Activated CD4-positive, alpha-beta T cell treated with anti-CD3 and anti-CD28 coated beads, Interleukin-2, amount 50 U/mL, for 16 hours (primary cell): ENCODE measurements around the gene CSNK1D.
A peak's percentile ranks its signal among the peaks of the same experiment; 100 is the strongest.

ENCODE experiments used
- DNase-seq: peaks from one replicate; pipeline ENCODE4 v3.0.0-alpha.2; 2020

Gene CSNK1D

DNA sequence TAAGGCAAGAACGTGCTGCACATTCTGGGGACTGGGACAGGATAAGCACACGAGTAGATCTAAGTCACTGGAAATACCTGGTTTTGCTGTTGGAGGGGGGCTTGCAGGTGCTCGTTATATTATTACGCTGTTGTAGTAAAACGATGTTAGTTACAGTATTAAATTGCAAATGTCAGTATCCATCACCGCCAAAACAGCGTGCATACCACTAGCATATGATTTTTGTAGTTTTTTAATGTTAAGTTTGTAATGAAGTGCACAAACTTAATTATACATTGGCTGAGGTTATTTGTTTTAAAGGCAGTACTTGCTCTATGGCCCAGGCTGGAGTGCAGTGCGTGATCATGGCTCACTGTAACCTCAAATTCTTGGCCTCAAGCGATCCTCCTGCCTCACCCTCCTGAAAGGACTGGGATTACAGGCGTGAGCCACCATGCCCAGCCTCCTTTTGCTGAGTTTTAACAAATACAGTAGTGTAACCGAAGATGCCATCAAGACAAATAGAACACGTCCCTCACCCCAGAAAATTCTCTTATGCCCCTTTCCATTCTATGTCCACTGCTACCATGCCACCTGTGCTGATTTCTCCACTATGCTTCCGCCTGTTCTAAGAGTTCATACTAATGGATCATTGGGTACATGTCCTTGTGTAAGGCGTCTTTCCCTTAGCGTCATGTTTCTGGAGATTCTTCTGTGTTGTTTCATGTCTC, 20.7 kb upstream of the CSNK1D start:
- no peak for DNase-seq

DNA sequence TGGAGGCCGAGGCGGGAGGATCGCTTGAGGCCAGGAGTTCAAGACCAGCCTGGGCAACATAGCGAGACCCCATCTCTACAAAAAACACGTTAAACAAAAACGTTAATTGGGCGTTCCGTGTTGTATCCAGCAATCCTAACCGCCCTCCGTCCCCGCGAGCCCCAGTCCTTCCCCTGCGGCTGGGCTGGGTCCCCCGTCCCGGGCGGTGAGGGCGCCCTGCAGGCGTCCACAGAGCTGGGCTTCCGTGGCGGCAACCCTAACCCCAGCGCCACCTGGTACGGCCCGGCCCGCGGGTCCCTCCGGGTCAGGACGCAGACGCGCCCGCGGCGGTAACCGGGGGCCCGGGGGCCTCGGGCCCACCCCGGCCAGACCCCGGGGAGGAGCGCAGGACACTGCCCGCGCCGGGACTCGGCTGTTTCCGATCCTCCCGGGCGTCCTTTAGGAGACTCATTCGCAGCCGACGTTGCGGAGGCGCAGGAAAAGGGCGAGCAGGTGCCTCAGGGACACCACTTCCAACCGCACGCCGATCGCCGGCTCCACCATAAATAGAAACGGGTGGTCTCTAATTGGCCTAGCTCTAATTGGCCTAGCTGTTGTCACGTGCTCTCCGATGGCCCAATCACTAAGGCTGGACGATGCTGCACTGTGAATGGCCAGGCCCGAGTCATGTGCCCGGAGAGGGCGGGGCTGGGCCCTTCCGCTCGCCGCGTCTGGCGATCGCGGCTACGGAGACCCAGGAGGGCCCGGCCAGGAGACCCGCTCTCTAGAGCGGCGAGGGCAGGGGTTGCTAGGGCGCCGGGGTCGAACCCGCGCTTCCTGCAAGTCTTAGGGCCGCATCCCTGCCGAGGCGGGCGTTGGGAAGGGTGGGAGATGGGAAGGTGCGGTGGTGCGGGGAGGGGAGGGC, 19.0 kb upstream of the CSNK1D start:
- DNase-seq, result peak; percentile 98

DNA sequence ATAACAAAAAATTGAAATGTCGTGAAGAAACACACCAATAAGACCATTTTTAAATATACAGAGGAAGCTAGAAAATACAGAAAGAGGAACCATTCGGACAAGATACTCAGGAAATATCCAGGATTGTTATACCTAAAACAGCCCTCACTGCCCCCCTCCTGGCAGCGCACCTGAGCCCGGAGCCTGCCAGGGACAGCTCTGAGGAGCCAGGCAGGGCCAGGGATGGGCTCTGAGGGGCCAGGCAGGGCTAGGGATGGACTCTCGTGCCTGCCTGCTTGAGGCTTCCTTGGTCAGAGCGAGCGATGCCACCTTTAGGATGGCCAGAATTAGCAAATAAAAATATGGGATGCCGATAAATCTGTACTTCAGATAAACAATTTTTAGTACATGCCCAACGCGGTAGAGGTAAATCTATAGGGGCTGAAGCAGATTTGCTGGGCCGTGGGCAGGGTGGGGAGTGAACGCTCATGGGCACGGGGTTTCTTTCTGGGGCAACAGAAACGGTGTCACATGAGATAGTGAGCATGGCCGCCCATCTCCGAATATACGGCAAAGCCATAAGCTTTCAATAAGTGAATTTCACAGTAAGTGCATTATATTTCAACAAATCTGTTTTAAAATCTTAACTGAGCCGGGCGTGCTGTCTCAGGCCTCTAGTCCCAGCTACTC, 18.2 kb upstream of the CSNK1D start:
- DNase-seq, result no peak

DNA sequence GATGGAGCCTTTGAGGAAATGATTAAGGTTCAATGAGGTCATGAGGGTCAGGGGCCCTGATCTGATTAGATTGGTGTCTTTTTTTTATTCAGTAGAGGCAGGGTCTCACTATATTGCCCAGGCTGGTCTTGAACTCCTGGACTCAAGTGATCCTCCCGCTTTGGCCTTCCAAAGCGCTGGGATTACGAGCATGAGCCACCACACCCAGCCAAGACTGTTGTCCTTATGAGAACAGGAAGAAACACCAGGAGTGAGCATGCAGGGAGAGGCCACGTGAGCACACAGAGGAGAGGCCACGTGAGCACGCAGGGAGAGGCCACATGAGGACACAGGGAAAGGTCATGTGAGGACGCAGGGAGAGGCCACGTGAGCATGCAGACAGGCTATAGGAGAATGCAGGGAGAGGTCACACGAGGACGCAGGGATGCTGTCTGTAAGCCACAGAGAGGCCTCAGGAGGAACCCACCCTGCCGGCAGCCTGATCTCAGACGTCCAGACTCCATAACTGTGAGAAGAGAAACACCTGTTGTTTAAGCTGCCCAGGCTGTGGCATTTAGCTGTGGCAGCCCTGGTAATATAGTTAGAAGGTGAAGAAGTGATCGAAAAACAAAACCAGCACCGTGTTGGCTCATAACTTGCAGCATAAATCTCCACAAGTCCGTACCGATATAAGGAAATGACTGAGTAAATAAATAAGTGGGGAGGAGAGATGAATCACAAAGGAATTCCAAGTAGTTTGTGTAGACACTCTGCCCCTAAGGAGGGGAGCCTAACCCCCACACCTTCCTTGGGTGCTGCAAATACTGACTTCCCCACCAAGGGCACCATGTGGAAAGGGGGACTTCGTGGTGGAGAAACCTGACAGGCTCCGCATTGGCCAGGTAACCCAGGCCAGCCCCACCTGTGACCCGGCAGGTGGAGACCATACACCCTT, 14.6 kb upstream of the CSNK1D start:
- no peak for DNase-seq

DNA sequence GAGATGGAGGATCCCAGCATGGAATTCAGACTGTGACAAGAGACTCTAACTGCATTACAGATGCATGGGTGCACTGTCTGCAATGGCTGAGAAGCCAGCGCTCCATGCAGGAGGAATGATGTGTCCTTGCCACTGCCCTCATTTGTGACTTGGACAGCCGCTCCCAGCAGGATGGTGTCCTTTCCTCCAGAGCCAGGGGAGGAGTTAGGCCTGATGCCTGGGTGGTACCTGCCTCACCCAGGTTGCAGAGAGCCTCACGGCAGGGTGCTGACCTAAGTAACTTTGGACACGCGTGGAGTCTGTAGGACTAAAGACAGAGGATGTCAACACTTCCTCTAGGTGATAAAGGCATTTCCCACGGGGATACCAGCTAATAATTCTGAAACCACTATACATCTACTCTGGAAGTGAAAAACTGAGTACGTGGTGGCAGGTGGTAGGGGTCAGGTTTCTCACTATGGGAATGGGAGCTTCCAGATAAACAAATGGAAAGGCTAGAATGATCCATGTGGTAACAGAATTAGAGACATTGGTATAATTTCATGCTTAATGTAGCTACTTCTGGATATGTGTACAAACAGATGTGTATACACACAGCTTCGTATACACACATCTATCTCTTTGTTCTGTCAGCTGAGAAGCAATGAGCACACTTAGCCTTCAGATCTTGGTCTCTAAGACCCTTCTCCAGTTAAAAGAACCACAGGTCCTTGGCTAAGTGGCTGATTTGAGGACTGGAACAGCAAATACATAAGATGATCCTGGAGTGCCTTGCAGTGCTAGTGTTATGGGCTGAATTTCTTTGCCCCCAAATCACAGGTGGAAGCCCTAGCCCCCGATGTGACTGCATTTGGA, 13.7 kb upstream of the CSNK1D start:
- DNase-seq, result no peak

DNA sequence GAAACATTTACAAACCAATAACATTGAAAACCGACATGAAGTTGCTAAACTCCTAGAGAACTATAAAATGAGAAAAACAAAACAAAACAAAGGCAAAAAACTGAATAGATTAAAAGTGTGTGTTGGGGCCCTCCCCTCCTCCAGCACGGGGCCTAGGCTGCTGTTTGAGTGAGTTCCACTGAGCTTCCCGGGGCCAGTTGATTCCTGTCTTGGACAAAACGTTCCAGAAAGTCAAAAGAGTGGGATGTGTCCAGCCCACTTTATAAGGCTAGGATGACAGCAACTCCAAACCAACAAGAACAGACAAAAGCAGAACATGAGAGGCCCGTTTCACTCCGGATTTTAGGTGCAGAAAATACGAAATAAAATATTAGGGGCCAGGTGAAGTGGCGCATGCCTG, 11.6 kb upstream of the CSNK1D start:
- no peak for DNase-seq

DNA sequence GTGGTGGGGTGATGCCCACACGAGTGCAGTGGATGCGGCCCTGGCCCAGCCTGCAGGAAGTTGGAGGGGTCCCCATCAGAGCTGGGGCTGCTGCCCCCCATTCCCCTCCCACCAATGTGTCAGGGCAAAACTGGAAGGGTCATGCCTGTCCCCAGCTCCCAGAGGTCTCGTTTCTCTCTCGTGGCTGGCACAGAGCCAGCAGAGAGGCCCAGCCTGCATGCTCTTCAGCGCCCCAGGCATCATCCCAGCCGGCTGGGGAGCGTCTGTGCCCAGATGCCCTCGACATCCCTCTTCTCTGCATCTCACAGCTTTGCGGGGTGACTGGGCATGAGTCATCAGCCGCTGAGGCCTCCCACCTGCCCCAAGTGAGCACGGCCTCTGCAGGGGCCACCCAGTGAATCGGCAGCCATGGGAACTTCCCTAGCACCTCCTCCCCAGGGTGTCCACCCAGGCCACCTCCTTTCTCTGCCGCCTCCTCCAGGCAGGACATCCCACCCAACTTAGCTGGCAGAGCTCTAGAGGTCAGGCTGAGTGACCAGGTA, 9.8 kb upstream of the CSNK1D start:
- DNase-seq, result peak; percentile 41

DNA sequence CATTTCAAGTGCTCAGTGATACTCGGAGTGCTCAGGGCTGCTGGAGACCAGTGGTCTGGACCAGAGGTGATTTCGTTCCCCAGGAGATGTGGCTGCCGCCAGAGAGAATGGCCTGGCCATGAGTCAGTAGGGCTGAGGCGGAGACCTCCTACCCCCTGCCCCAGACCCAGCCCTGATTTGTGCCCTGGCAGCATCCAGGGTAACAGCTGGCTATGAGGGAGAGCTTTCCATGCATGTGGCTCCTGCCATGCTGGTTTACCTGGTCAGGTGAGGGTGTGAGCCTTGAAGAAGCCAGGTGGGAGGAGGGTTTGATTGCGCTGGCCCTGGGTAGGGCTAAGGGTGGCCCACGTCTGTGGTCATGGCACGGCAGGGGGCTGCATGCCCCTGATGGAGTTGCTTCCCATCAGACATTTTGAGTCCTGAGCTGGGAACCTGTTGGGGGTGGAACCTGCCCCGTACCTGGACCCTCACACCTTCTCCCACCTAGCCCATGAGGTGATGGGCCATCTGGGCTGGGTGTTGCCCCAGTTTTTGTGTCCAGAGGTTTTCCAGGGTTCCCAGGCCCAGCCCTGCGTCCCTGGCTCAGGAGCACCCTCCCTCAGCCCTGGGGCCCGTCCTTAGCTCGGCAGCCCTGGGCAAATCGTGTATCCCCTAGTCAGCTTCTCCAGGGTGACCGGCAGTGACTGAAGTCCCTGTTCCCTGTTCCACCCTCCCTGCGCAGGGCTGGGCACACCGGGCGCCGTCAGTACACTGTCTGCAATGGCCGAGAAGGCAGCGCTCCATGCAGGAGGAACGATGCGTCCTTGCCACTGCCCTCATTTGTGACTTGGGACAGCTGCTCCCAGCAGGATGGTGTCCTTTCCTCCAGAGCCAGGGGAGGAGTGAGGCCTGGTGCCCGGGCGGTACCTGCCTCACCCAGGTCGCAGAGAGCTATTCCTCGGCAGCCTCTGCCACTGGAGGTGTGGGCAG, 9.0 kb upstream of the CSNK1D start:
- no peak for DNase-seq

DNA sequence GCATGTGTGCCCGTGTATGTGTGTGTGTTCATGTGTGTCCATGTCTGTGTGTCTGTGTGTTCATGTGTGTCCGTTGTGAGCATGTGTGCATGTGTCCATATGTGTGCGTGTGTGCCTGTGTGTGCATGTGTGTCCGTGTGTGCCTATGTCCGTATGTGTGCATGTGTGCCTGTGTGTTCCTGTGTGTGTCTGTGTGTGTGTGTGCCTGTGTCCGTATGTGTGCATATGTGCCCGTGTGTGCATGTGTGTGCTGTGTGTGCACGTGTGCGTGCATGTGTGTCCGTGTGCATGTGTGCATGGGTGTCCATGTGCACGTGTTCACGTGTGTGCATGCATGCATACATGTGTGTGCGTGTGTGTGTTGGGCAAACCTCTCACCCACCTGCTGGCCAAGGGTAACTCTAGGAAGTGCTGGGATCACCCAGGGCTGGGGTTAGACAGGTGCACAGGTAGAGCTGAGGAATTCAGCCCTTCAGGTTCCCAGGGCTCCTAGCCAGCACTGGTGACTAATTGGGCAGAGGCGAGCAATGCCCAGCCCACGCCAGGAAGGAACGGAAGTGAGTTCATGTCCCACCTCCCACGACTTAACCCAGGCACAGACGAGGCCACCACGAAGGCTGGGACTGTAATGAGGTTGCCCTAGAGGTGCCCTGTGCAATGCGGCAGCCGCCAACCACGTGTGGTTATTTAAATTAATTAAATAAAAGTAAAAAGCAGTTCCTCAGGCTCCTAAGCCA, 8.2 kb upstream of the CSNK1D start:
- no peak for DNase-seq

DNA sequence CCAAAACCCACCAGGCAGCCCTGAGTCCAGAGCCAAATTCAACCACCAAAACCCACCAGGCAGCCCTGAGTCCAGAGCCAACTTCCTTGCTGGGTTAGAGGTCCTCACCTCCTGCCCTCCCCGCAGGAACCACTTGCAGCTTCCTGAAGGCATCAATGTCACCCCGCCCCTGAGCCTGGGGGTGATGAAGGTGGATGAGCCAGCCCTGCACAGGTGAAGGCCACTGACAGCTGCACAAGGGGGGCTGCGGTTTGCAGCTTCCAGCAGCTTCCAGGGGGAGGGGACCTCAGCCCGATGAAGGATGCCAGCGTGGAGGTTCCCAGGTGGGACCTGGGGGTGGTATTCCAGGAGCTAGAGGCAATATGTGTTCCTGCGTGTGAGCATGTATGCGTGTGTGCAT, 7.6 kb upstream of the CSNK1D start:
- no peak for DNase-seq

DNA sequence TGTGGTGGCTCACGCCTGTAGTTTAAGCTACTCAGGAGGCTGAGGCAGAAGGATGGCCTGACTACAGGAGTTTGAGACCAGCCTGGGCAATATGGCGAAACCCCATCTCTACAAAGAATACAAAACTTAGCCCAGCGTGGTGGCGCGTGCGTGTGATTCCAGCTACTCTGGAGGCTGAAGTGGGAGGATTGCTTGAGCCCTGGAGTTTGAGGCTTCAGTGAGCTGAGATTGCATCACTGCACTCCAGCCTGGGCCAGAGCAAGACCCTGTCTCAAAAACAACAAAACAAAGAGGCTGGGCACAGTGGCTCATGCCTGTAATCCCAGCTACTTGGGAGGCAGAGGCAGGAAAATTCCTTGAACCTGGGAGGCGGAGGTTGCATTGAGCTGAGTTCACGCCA, 7.0 kb upstream of the CSNK1D start:
- DNase-seq, result no peak

DNA sequence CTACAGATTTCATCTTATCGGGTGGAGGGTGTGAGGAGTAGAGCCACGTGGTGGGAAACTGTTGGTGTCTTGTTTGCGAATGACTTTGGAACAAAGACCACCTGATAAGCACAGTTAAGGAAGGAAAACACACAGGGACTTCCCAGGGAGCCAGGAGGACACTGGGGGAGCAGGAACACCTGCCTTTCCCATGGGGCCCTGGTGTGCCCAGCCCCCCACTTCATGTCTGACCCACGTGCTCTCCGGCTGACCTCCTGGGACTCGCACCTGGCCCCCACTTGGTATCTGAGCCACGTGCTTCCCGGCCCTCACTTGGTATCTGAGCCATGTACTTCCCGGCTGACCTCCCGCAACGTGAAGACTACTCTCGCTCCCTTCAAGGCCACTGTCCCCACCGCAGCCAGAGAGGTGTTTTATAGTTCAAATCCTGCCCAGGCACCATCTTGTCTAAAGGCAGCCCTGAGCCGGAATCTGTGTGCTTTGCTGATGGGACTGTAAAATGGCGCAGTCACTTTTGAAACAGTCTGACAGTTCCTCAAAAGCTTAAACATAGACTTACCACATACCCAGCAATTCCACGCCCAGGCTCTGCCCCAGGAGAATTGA, 5.4 kb upstream of the CSNK1D start:
- DNase-seq, result no peak

DNA sequence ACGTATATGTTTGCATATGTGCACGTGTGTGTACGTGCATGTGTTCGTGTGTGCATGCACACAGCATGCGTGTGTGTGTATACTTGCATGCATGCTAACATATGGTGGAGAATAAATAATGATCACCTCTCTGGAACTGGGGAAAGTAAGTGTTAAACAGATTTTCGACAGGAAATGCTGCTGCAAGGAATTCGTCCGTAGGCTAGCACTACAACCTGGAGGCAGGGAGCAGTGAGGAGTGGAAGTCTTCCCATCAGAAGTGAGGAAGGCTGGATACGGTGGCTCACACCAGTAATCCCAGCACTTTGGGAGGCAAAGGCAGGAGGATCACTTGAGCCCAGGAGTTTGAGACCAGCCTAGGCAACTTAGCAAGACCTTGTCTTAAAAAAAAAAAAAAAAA, 4.8 kb upstream of the CSNK1D start:
- no peak for DNase-seq

DNA sequence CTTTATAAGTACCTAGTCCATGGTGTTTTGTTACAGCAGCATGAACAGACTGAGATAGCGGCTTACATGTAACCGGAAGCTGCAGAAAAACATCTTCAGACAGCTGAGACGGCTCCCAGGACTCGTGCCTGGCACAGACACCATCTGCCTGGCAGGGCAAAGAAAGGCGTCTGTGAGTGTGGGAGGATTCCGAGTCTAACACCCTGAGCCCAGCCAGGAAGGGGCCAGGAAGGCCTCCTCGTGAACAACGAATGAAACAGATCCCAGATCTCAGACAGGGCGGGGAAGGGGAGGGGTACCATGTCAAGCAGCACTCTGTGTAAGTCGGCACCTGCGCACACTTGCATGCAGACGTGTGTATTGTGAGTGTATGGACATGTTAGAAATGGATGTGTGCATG, 4.4 kb upstream of the CSNK1D start:
- no peak for DNase-seq

DNA sequence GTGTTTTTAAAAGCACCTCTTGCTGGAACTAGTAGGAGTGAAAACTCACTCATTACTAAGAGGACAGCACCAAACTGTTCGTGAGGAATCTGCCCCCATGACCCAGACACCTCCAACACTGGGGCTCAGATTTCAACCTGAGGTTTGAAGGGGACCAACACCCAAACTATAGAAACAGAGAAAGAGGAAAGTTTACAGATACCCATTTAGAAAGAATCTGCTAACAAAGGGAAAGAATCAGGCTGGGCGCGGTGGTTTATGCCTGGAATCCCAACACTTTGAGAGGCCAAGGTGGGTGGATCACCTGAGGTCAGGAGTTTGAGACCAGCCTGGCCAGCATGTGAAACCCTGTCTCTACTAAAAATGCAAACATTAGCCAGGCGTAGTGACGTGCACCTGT, 3.4 kb upstream of the CSNK1D start:
- no peak for DNase-seq

DNA sequence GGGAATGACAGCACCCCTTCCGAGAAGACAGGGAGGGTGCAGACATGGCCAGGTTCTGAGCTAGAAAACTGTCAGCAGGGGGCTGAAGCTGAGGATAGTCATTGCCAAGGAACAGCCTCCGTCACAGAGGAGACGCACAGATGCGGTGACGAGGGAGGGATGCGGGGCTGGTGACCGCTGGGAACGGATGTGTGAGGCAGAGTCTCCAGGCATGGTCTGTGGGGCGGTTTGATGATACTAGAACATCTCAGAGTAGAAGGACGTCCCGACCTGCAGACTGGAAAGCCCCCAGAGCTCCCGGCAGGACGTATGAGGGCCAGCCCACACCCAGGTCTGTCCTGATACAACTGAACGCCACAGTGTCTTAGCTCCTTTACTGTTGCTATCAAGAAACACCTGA, 1.8 kb upstream of the CSNK1D start:
- DNase-seq, result no peak

DNA sequence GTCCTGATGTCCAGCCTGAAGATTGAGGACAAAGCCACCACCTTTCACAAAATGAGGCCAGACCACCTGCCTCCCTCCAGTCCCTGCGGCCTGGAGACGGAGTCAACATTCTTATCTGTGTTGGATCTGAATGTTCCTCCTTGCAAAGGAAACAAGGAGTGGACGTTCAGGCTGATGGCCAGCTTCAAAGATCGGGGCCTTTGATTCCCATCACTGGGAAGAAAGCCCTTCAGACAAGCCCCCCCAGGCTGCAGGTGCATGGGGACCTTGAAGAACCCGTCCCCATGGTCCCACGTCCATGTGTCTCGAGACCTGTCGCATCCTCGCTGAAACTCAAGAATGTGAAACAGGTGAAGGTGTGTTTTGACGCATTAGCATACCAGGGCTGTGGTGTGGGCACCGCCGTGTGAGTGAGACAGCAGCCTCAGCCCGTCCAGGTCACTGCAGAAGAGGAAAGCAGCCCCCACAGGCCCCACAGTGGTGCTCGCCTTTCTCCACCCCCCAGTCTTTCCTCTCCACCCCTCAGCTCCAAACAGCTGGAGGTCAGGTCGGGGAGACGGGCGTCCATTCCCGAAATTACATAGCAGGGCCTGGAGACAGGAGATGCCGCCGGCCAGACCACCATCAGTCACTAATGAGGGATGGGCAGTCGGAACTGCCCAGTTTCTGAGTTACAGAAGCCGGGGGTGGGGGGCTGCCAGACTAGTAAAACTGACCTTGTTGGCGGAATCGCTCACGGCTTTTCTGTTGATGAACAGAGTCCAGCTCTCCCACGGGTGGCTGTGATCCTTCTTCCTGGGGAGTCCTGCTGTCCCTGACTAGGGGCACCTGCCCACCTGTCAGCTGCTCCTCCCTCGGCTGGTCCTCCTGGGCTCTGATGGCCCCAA, 877 bp upstream of the CSNK1D start:
- no peak for DNase-seq
